ENCODE data around the gene CLMP. TPM values are rescaled to one million over a fixed set of nuclear protein-coding genes. Genes with fewer than 3 reads are reported as not detected.
"Not testable (repeated sequence)": the region's sequence is repeated elsewhere in the genome, so short reads cannot be mapped to it uniquely, and the experiment has no call there.

Gene CLMP
- total RNA-seq, 1 donor from 2014 or later = 6.0 TPM

DNA sequence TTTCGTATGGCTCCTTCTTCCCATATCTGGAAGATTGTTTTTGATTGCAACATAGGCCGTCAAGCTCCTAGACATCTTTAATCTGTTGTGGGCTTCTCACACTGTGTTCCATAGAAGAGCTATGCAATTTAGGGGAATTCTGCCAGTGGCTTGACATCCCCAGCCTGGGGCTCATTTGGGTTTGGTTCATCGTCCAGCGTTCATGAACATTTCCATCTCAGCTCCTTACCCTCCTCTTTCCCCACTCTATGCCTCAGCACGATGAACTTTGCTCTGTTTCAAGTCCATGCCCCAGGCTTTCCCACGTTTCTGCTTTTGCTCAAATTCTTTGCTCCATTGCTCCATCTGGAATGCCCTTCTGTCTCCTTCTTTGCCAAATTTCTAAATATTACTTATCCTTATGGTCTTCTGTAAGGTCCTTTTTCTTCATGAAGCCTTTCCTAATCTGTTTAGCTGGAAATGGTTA is 26.1 kb upstream of the CLMP start:
- DNase-seq = no peak
- ATAC-seq (ENCODE audit: poor library complexity) = no peak
- intact Hi-C loops (cut with DNase I) = no loop called here

- ATAC-seq (ENCODE audit: poor library complexity) (no peak), DNase-seq (no peak)
- intact Hi-C loops (cut with DNase I) = no loop called here
Observed at GRCh38 chr11:123219066-123219690, 24.1 kb upstream of the CLMP start.

DNA sequence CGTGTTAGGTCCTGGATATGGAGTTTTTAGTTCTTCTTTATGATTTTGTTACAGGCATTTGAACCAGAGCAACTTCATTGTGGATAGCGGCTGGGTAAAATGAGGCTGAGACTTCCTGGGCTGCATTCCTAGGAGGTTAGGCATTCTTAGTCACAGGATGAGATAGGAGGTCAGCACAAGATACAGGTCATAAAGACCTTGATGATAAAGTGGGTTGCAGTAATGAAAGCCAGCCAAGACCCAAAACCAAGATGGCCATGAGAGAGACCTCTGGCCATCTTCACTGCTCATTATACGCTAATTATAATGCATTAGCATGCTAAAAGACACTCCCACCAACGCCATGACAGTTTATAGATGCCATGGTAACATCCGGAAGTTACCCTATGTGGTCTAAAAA is 23.4 kb upstream of the CLMP start:
- intact Hi-C loops (cut with DNase I) = no loop called here
- no peak for ATAC-seq (ENCODE audit: poor library complexity)
- DNase-seq = no peak

DNA sequence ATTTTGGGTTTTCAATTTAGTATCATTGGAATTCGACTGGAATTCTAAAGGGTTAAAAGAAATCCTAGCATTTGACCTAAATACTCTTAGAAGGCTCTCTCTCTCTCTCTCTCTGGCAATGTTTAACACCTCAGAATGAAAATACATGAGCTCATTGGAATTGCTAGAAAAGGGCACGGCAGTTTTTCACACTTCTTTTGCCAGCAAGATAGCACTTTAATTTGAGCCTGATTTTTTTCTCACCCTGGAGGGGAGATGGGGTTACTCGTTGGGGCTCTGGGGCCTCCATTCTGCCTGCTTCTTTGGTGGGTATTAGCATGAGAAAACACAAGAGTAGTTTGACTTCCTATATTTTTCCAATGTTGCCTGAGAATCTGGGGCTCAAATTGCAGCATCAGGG is 22.8 kb upstream of the CLMP start:
- intact Hi-C loops (cut with DNase I) = no loop called here
- ATAC-seq (ENCODE audit: poor library complexity) = no peak

DNA sequence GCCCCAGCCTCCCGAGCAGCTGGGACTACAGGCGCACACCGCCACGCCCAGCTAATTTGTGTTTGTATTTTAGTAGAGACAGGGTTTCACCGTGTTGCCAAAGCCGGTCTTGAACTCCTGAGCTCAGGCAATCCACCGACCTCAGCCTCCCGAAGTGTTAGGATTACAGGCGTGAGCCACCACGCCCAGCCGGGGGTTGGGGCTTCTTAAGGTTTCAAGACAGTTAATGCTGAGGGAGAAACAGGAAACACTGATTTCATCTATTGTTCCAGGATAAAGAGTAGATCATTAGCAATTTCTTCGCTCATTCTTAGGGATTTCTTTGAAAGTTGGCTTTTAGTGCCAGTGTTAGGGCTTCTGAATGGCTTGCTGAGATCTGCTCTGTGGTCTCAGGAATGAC is 21.2 kb upstream of the CLMP start:
- ATAC-seq (ENCODE audit: poor library complexity) = no peak
- intact Hi-C loops (cut with DNase I) = no loop called here
- DNase-seq = no peak

More for the DNA sequence above, 22.8 kb upstream of the CLMP start:
- DNase-seq = no peak

DNA sequence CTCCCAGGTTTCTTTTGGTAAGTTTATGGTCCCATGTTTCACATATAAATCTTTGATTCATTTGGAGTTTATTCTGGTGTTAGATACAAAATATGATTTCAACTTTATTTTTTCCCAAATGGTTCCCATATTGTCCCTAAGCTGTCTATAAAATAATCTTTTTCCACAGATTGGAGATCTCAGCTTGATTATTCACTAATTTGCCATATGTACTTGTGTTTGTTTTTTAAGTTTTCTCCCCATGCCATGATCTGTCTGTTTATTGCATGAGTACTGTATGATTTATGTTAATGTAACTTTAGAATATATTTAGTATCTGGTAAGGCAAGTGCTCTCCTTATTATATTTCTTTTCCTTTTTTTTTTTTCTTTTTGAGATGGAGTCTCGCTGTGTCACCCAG is 19.9 kb upstream of the CLMP start:
- intact Hi-C loops (cut with DNase I) = no loop called here
- DNase-seq = no peak
- ATAC-seq (ENCODE audit: poor library complexity) = no peak

- intact Hi-C loops (cut with DNase I) = no loop called here
- ATAC-seq (ENCODE audit: poor library complexity) = no peak
Observed at GRCh38 chr11:123214396-123214795, 19.3 kb upstream of the CLMP start.

GRCh38 chr11:123213307-123213771 is 18.3 kb upstream of the CLMP start:
- intact Hi-C loops (cut with DNase I) = no loop called here
- no peak for DNase-seq
- no peak for ATAC-seq (ENCODE audit: poor library complexity)

More at GRCh38 chr11:123214396-123214795, 19.3 kb upstream of the CLMP start:
- DNase-seq = no peak

GRCh38 chr11:123212406-123212805 is 17.4 kb upstream of the CLMP start:
- intact Hi-C loops (cut with DNase I) = no loop called here
- no peak for ATAC-seq (ENCODE audit: poor library complexity)
- no peak for DNase-seq

GRCh38 chr11:123211981-123212380 is 16.9 kb upstream of the CLMP start:
- ATAC-seq (ENCODE audit: poor library complexity) (no peak), DNase-seq (no peak)
- intact Hi-C loops (cut with DNase I) = no loop called here

DNA sequence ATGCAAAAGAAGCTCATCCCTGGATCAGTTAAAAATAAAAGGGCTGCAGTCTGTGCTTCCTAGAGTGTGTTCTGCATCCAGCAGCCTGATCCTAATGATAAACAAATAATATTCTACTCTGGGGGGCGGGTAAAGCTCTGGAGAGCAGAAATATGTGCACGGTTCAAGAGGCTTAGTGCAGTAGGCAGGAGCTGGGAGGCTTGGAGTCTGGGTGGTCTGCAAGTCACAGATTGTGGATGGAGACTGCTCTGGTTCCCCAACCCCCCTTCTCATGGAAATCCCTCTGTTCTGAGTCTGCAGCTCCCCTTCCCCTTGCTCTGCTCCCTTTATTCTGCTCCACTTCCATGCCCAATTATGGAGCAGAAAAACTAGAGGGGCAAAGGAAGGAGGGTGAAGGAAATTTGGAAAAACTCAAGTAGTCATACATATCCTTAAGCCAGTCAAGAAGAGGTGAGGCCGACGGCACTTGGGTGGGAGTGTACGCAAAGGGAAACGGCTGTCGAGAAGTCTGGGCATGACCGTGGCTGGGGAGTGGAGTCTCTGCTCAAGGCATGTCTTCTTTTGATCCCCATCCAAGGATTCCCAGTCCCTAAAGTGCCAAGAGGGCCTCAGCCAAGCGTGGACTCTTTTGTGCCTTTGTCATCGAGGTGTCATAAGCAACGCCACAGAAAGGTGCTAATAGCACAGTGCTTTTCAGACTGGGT is 16.3 kb upstream of the CLMP start:
- ATAC-seq (ENCODE audit: poor library complexity) (no peak), DNase-seq (no peak)
- intact Hi-C loops (cut with DNase I) = no loop called here

- intact Hi-C loops (cut with DNase I) = no loop called here
- no peak for DNase-seq
- no peak for ATAC-seq (ENCODE audit: poor library complexity)
Observed at GRCh38 chr11:123209591-123209990, 14.5 kb upstream of the CLMP start.

- DNase-seq (no peak), ATAC-seq (ENCODE audit: poor library complexity) (no peak)
- intact Hi-C loops (cut with DNase I) = no loop called here
Observed at GRCh38 chr11:123206791-123207434, 11.9 kb upstream of the CLMP start.

- intact Hi-C loops (cut with DNase I); DNase-seq; ATAC-seq (ENCODE audit: poor library complexity): not testable (repeated sequence)
Observed at GRCh38 chr11:123206055-123206454, 11.0 kb upstream of the CLMP start.

DNA sequence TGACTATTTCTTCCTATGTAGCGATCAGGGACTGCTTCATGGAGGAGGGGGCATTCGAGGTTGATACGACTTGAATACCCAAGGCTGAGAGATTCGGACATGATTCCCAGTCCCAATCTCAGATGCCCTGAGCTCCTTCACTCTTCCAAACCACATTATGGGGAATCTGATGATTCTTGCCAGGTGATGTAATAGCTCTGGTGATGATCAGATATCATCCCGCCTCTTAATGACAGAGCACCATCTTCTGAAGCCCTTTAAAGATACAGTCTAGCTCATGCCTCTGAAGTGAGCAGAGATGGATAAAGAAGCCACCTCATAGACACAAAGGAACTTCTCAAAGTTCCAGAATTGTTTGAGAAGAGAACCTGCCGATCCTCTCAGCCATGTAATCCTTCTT is 8.9 kb upstream of the CLMP start:
- intact Hi-C loops (cut with DNase I) = no loop called here
- ATAC-seq (ENCODE audit: poor library complexity) (no peak), DNase-seq (no peak)

DNA sequence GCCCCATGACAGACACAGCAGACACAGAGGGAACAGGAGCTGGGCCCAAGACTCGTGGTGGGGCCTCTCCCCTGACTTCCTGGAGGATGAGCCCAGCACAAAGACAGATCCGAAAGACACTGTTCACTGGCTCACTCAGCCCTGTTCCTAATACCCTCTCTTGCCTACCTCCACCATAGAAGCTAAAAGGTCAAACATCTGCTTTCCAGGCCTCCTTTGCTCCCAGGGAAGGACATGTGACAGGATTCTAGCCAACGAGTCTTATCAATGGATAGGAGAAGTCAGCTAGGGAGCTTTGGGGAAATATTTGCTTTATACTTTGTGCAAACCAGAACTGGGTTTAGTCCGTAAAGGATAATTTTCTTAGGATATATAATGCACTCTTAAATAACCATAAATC is 8.4 kb upstream of the CLMP start:
- ATAC-seq (ENCODE audit: poor library complexity) (peak; percentile 8), DNase-seq (no peak)
- intact Hi-C loops (cut with DNase I) = no loop called here

GRCh38 chr11:123202155-123203151 is 7.4 kb upstream of the CLMP start:
- peak; percentile 74 for ATAC-seq (ENCODE audit: poor library complexity)
- DNase-seq = no peak
- intact Hi-C loops (cut with DNase I) = no loop called here

DNA sequence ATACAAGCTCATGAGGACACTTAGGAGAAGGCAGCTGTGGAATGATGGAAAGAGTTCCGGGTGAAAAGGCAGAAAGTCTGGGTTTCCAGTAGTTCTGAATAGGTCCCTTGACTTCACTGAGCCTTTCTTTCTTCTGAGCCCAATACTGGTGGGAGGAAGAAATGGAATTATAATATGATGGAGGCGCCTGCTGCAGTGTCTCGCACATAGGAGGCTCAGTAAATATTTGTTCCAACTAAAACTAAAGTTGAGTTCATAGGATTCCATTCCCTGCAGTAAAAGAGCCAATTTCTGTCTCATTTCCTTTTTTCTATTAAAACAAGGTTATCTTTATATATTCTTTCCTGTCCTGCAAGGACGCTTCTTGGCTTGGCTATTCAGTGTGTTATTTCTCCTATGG is 5.2 kb upstream of the CLMP start:
- no peak for ATAC-seq (ENCODE audit: poor library complexity)
- intact Hi-C loops (cut with DNase I) = no loop called here
- DNase-seq = no peak

GRCh38 chr11:123197711-123198110 is 2.7 kb upstream of the CLMP start:
- ATAC-seq (ENCODE audit: poor library complexity) (no peak), DNase-seq (no peak)
- intact Hi-C loops (cut with DNase I) = no loop called here

Measured in Right ventricle myocardium superior (tissue), 1 donor.